NCI-H748 (cell line): ENCODE data around the gene TBL3.

Source experiments
- DNase-seq: peaks from one replicate; lab custom pipeline; 2025; ENCODE audit not compliant: unreplicated experiment; lab: John Stamatoyannopoulos, UW

The TBL3 gene

GRCh38 chr16:1981398-1981836, 9.6 kb downstream of the TBL3 start, which contains the start of gene NOXO1:
Gene NOXO1 (minus strand): TSS chr16:1981469. CDS start chr16:1981179, 290 bp downstream.
- DNase-seq = no peak

GRCh38 chr16:1982013-1982433, 10.2 kb downstream of the TBL3 start:
- DNase-seq = no peak

GRCh38 chr16:1982991-1983543, 11.2 kb downstream of the TBL3 start:
- DNase-seq = no peak

- peak; percentile 95 for DNase-seq
Observed at GRCh38 chr16:1983544-1984346, 11.9 kb downstream of the TBL3 start, which contains the start of gene GFER. Gene GFER (plus strand): TSS chr16:1984193. CDS start chr16:1984219, 26 bp downstream.

- peak; percentile 56 for DNase-seq
Observed at GRCh38 chr16:1984347-1985225, 12.7 kb downstream of the TBL3 start.

- no peak for DNase-seq
Observed at GRCh38 chr16:1985466-1986150, 13.8 kb downstream of the TBL3 start.

- DNase-seq = no peak
Observed at GRCh38 chr16:1987198-1987597, 15.3 kb downstream of the TBL3 start.

GRCh38 chr16:1989209-1990100, 17.6 kb downstream of the TBL3 start, which contains the start of gene SYNGR3:
Gene SYNGR3 (plus strand): TSS chr16:1989970. CDS start chr16:1990103, 133 bp downstream.
- DNase-seq = peak; percentile 65

- no peak for DNase-seq
Observed at GRCh38 chr16:1990101-1990350, 18.2 kb downstream of the TBL3 start.

- DNase-seq = peak; percentile 57
Observed at GRCh38 chr16:1990351-1991134, 18.7 kb downstream of the TBL3 start.

- no peak for DNase-seq
Observed at GRCh38 chr16:1991135-1991551, 19.3 kb downstream of the TBL3 start.

GRCh38 chr16:1991588-1991947, 19.7 kb downstream of the TBL3 start:
- DNase-seq = no peak

GRCh38 chr16:1991948-1992703, 20.3 kb downstream of the TBL3 start:
- DNase-seq = no peak

- no peak for DNase-seq
Observed at GRCh38 chr16:1992704-1993317, 21.0 kb downstream of the TBL3 start.

GRCh38 chr16:1993731-1994131, 21.9 kb downstream of the TBL3 start:
- no peak for DNase-seq

- DNase-seq = no peak
Observed at GRCh38 chr16:1997494-1998359, 25.9 kb downstream of the TBL3 start.

- DNase-seq = no peak
Observed at GRCh38 chr16:1998360-1998835, 26.5 kb downstream of the TBL3 start.
